IPS-18c (cell line): ENCODE data around the gene SOAT2.
A peak's percentile ranks its signal among the peaks of the same experiment; 100 is the strongest.
"Not testable (repeated sequence)": the region's sequence is repeated elsewhere in the genome, so short reads cannot be mapped to it uniquely, and the experiment has no call there.

Experiments used
- H3K4me3 ChIP-seq: 2 replicates; pipeline ENCODE4 v1.7.0; 2013; ENCODE audit warnings: low read depth, mild to moderate bottlenecking, low read length, moderate library complexity; ENCODE audit not compliant: insufficient read depth
- H3K9me3 ChIP-seq: one replicate; pipeline ENCODE4 v1.6.1; 2013; ENCODE audit warnings: mild to moderate bottlenecking, low read length, moderate library complexity; ENCODE audit not compliant: control insufficient read depth, insufficient read depth

Gene SOAT2

GRCh38 chr12:53096759-53097158 is 6.5 kb upstream of the SOAT2 start:
- peak overlapping the region; percentile 84 for H3K4me3 ChIP-seq

DNA sequence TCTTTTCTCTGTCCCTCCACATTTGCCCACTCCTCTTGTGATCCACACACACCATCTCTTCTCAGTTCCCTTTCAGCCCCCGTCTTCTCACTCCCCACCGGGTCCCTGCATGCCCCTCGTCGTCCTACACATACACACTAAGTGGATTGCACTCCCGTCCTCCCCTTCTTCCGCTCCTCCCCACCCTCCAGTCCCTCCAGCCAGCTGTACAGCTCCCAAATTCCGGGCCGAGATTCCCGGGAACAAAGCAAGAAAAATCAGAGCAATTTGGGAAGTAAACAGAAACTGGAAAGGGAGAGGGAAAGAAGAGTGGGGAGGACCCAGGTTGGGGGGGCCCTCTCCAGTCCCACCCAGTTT is 6.1 kb upstream of the SOAT2 start:
- Histone ChIP-seq H3K9me3 (no peaks in the 10 kb centered on the region), H3K4me3 (peak overlapping the region; percentile 84)

More at GRCh38 chr12:53096759-53097158, 6.5 kb upstream of the SOAT2 start:
- no peaks in the 10 kb centered on the region for H3K9me3 ChIP-seq

- Histone ChIP-seq H3K4me3 (peak within 1 kb of the TSS; percentile 84), H3K9me3 (no peaks in the 10 kb centered on the region)
Measured at GRCh38 chr12:53097564-53098353, 5.5 kb upstream of the SOAT2 start, which contains the start of gene IGFBP6. Gene IGFBP6, plus strand, starts transcription at chr12:53097667. Its CDS starts 51 bp downstream, at chr12:53097718.

- Histone ChIP-seq H3K9me3 (no peaks in the 10 kb centered on the region), H3K4me3 (peak overlapping the region; percentile 84)
Measured at GRCh38 chr12:53098354-53098981, 4.8 kb upstream of the SOAT2 start.

DNA sequence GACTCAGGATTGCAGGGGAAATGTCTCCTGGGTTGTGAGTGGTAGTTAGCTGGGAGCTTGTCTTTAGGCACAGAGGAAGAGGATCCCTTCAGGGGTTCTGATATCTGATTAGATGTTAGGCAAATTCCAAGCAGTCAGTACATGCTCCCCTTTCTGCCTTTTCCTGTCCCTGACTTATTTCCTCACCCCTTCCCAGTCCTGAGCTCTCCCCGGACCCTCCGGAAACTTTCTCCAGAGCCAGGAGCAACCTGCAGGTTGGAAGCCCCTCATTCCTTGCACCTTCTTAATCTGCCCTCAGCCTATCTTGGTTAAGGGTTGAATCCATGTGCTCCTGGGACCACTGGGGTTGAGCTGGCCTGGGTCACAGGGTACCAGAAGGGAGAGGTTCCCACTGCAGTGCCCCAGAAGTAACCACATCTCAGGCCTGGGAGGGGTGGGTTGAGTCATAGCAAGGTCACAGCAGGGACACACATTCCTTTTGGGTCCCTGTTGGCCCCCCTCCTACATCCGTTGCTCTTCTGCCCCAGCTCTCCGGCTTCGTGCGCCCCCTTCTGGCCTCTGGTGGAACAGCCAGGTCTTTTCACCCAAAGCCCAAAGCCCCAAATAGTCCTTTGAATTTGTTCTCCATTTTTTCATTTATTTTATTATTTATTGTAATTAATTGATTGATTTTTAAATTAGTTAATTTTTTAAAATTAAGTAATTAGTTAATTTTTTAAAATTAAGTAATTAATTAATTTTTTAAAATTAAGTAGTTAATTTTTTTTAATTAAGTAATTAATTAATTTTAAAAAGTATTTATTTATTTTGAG is 4.0 kb upstream of the SOAT2 start:
- H3K4me3 ChIP-seq, result peak overlapping the region; percentile 38
- H3K9me3 ChIP-seq, result no peaks in the 10 kb centered on the region

- H3K9me3 ChIP-seq, result no peaks in the 10 kb centered on the region
- H3K4me3 ChIP-seq, result no peak overlapping the region
Measured at GRCh38 chr12:53100466-53101151, 2.7 kb upstream of the SOAT2 start.

DNA sequence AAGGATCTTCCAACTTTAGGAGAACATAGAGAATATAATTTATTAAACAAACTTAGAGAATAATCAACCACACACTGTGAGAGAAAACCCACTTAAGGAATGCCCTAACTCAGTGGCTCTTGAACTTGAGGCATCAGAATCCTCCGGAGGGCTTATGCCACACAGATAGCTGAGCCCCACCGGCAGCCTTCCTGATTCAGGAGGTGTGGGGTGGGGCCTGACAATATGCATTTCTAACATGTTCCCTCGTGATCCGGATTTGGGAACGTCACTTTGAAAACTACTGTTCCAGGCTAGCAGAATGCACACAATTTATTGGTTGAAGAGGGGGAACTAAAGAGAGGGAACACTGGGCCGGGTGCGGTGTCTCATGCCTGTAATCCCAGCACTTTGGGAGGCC is 2.0 kb upstream of the SOAT2 start:
- no peaks in the 10 kb centered on the region for H3K9me3 ChIP-seq

DNA sequence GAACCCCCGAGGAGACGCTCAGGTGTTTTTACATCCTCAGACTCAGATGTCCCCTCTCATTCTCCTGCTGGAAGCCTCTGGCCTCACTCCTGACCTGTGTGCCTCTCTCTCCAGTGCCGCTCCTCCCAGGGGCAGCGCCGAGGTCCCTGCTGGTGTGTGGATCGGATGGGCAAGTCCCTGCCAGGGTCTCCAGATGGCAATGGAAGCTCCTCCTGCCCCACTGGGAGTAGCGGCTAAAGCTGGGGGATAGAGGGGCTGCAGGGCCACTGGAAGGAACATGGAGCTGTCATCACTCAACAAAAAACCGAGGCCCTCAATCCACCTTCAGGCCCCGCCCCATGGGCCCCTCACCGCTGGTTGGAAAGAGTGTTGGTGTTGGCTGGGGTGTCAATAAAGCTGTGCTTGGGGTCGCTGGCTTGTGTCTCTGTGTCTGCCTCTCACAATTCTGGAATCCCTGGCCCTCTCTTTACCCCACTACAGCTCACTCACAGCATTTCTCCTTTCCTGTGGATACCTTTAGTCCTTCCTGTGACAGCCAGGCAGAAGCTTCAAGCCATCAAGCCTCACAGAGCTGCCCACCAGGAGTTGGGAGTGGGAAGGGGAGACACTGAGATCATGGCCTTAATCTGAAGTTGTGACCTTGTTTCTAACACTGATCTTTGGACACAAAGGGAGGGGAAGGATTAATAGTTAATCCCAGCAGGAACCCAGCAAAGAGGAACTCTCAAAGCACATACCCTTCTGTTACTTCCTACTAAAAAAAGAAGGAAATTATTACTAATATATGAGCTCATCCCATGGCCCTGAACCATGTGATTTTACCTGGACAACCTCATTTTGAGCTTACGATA is 1.1 kb upstream of the SOAT2 start:
- Histone ChIP-seq H3K9me3 (no peaks in the 10 kb centered on the region), H3K4me3 (no peak overlapping the region)

More for the DNA sequence above, 2.0 kb upstream of the SOAT2 start:
- H3K4me3 ChIP-seq, result no peak overlapping the region

- no peak overlapping the region for H3K4me3 ChIP-seq
Measured at GRCh38 chr12:53103860-53104305, 597 bp downstream of the SOAT2 start.

GRCh38 chr12:53105256-53105655 is 2.0 kb downstream of the SOAT2 start:
- H3K9me3 ChIP-seq, result no peaks in the 10 kb centered on the region
- H3K4me3 ChIP-seq, result no peak overlapping the region

More at GRCh38 chr12:53103860-53104305, 597 bp downstream of the SOAT2 start:
- no peaks in the 10 kb centered on the region for H3K9me3 ChIP-seq

GRCh38 chr12:53105712-53106439 is 2.6 kb downstream of the SOAT2 start:
- Histone ChIP-seq H3K9me3 (no peaks in the 10 kb centered on the region), H3K4me3 (no peak overlapping the region)

GRCh38 chr12:53107122-53107521 is 3.8 kb downstream of the SOAT2 start:
- Histone ChIP-seq H3K4me3 (no peak overlapping the region), H3K9me3 (no peaks in the 10 kb centered on the region)

DNA sequence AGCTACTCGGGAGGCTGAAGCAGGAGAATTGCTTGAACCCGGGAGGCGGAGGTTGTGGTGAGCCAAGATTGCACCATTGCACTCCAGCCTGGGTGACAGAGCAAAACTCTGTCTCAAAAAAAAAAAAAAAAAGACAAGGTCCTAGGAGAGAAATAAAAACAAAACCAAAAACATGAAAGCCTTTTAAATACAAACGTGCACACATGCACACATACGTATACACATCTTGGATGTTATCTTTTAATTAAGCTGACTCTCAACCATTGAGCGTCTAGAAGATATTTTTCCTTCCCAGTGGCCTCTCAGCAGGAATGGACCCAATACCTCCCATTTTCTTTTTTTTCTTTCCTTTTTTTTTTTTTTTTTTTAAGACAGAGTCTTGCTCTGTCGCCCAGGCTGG is 9.1 kb downstream of the SOAT2 start:
- not testable (repeated sequence) for H3K4me3 ChIP-seq

DNA sequence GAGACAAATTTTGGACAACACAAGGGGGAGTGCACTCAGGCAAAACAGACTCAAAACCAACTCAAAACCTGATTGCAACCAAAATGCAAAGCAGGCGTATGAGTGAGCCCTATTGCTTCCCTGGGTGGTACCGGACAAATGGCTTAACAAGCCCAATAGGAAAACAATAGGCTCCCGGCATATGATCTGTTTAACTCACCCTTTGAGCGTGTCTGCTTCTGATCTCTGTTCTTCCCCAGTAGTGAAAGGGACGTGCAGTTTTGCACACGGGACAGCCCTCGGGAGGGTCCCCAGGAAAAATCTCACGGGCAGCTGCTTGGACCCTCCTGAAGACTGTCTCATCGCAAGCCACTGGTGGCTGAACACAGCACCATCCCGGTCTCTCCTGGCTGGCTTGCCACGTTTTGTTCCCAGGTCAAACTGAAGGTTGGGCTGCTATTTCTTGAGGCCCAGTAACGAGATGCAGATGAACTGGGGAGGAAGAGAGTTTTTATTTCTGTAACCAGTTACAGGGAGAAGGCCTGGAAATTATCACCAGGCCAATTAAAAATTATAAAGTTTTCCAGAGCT is 9.9 kb downstream of the SOAT2 start:
- Histone ChIP-seq H3K4me3 (no peak overlapping the region), H3K9me3 (no peaks in the 10 kb centered on the region)

More for the DNA sequence above, 9.1 kb downstream of the SOAT2 start:
- not testable (repeated sequence) for H3K9me3 ChIP-seq

DNA sequence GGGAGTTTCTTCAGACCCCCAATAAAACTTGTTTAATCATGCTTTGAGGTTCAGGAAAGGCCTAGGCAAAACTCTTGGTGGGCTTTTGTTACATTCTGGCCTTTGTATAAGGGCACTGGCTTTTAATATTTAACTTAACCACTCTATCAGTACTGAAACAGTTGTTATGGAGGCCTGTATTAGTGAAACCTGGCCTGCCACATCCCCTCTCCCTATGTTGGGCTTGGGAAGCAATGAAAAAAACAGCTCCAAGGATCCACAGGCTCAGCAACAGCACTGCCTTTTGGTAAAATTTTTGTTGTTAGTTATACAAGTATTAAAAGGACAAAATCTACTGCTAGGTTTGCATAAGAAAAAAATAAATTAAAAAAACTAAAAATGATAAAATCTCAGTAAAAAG is 10.7 kb downstream of the SOAT2 start:
- Histone ChIP-seq H3K4me3 (no peak overlapping the region), H3K9me3 (no peaks in the 10 kb centered on the region)
